ENCODE measurements around the gene IL18.

DNA sequence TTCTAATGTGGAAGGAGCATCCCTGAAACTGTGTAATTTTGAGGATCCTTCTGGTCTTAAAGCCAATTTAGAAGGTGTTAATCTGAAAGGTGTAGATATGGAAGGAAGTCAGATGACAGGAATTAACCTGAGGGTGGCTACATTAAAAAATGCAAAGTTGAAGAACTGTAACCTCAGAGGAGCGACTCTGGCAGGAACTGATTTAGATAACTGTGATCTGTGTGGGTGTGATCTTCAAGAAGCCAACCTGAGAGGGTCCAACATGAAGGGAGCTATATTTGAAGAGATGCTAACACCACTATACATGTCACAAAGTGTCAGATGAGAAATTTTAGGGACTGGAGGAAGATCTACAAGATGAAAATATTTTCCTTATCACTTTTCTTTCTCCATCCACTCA, 19.0 kb upstream of the IL18 start:
- TF ChIP-seq, protein P1, sequence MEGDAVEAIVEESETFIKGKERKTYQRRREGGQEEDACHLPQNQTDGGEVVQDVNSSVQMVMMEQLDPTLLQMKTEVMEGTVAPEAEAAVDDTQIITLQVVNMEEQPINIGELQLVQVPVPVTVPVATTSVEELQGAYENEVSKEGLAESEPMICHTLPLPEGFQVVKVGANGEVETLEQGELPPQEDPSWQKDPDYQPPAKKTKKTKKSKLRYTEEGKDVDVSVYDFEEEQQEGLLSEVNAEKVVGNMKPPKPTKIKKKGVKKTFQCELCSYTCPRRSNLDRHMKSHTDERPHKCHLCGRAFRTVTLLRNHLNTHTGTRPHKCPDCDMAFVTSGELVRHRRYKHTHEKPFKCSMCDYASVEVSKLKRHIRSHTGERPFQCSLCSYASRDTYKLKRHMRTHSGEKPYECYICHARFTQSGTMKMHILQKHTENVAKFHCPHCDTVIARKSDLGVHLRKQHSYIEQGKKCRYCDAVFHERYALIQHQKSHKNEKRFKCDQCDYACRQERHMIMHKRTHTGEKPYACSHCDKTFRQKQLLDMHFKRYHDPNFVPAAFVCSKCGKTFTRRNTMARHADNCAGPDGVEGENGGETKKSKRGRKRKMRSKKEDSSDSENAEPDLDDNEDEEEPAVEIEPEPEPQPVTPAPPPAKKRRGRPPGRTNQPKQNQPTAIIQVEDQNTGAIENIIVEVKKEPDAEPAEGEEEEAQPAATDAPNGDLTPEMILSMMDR (IDR thresholded peaks at IDR 0.05; ENCODE audit: borderline replicate concordance, extremely low read depth, low read length, poor library complexity, severe bottlenecking): no peak
- TF ChIP-seq EZH2 (IDR thresholded peaks at IDR 0.05; ENCODE audit: borderline replicate concordance, low read depth, low read length, severe bottlenecking): no peak

Measured in DND-41 (cell line).